ENCODE measurements around the gene PCCB. TPM values are rescaled to one million over a fixed set of nuclear protein-coding genes. Genes with fewer than 3 reads are reported as not detected.

The PCCB gene
- total RNA-seq, 2 experiments from 2014 or later = 61.5 to 61.8 TPM

DNA sequence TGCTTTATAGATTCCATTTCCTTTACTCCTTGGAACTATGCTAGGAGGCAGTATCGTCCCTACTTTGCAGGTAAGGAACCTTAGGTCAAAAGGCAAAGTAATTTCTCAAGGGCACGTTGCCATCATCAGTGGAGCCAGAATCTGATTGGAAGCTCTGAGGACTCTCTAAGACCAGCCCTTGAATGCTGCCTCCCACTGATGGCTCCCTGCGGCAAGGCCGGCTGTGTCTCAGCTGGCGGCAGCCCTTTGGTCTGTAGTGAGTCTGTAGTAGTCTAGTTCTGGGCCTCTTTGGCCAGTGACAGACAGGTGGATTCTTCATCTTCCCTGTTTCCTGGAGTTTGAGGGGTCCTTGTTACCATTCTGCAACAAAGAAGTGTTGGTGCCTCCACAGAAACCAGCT, 76.2 kb downstream of the PCCB start:
- H3K27me3 Mint-ChIP-seq = no peaks in the 10 kb centered on the region
- H3K27ac Mint-ChIP-seq = no peak overlapping the region

DNA sequence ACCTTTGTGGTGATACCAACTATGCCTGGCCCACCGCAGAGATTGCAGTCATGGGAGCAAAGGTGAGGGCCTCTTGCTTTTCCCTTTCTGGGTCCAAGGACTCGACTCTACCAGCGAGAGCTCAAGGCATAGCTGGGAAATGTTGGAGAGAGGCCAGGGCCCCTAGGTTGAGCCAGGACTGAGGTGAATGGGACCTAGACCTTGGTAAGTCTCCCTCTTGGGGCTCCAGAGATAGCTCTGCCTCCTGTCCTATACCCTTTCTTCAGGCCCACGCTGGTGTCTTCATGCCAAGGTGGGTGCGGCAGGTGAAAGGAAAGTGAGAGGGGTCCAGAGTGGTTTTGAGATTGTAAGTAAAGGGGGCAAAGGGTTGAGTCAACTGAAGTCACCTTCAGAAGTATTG, 77.5 kb downstream of the PCCB start:
- ChIA-PET POLR2A (no interaction called here), CTCF (interaction anchor here (0.9 to 1.4 kb wide), 2 partner anchors 11 to 22 kb away, joined by 3 to 5 read pairs; no protein-coding TSS in a partner anchor)
- Mint-ChIP-seq H3K9me3 (peaks cover 11% of the 10 kb centered on the region), H3K27me3 (no peaks in the 10 kb centered on the region), H3K4me3 (no peak overlapping the region), H3K4me1 (ENCODE audit: low read depth) (peaks cover 2% of the 10 kb centered on the region), H3K36me3 (ENCODE audit: low read depth) (peaks cover 52% of the 10 kb centered on the region), H3K27ac (no peak overlapping the region)
- intact Hi-C loops (cut with micrococcal nuclease) = no loop called here
- ATAC-seq (no peak), DNase-seq (no peak)
- TF ChIP-seq, protein P1, sequence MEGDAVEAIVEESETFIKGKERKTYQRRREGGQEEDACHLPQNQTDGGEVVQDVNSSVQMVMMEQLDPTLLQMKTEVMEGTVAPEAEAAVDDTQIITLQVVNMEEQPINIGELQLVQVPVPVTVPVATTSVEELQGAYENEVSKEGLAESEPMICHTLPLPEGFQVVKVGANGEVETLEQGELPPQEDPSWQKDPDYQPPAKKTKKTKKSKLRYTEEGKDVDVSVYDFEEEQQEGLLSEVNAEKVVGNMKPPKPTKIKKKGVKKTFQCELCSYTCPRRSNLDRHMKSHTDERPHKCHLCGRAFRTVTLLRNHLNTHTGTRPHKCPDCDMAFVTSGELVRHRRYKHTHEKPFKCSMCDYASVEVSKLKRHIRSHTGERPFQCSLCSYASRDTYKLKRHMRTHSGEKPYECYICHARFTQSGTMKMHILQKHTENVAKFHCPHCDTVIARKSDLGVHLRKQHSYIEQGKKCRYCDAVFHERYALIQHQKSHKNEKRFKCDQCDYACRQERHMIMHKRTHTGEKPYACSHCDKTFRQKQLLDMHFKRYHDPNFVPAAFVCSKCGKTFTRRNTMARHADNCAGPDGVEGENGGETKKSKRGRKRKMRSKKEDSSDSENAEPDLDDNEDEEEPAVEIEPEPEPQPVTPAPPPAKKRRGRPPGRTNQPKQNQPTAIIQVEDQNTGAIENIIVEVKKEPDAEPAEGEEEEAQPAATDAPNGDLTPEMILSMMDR (IDR thresholded peaks at IDR 0.05) = no peak

More for the DNA sequence above, 76.2 kb downstream of the PCCB start:
- no peak for ATAC-seq
- H3K36me3 Mint-ChIP-seq (ENCODE audit: low read depth) = peaks cover 61% of the 10 kb centered on the region
- ChIA-PET POLR2A (no interaction called here), CTCF (interaction anchor here (1.2 kb wide), 1 partner anchor 707 kb away, joined by 3 read pairs; no protein-coding TSS in a partner anchor)
- TF ChIP-seq, protein P1 (IDR thresholded peaks at IDR 0.05) = no peak
- H3K4me3 Mint-ChIP-seq = no peak overlapping the region
- peaks cover 22% of the 10 kb centered on the region for H3K9me3 Mint-ChIP-seq
- DNase-seq = no peak
- peaks cover 2% of the 10 kb centered on the region for H3K4me1 Mint-ChIP-seq (ENCODE audit: low read depth)
- intact Hi-C loops (cut with micrococcal nuclease) = no loop called here

DNA sequence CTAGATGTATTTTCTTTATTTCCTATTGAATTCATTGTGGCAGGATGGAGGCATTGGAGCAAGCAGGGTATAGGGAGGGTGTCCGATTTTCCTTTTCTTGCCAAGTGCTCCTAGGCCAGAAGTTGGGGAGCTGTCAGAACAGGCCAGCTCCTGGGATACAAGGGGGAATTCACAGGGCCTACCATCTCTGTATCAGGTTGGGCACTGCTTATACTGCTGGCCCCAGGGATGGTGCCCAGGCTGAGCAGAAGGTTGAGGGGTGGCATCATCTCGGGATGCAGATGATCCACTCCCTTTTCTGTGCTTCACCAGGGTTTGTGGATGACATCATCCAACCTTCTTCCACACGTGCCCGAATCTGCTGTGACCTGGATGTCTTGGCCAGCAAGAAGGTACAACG, 79.5 kb downstream of the PCCB start:
- no peak overlapping the region for H3K27ac Mint-ChIP-seq
- ChIA-PET CTCF (no interaction called here), POLR2A (no interaction called here)
- DNase-seq (no peak), ATAC-seq (no peak)
- TF ChIP-seq, protein P1 (IDR thresholded peaks at IDR 0.05) = no peak
- no peaks in the 10 kb centered on the region for H3K9me3 Mint-ChIP-seq
- H3K36me3 Mint-ChIP-seq (ENCODE audit: low read depth) = peaks cover 47% of the 10 kb centered on the region
- no peak overlapping the region for H3K4me3 Mint-ChIP-seq
- intact Hi-C loops (cut with micrococcal nuclease) = no loop called here
- peaks cover 2% of the 10 kb centered on the region for H3K4me1 Mint-ChIP-seq (ENCODE audit: low read depth)
- H3K27me3 Mint-ChIP-seq = no peaks in the 10 kb centered on the region

DNA sequence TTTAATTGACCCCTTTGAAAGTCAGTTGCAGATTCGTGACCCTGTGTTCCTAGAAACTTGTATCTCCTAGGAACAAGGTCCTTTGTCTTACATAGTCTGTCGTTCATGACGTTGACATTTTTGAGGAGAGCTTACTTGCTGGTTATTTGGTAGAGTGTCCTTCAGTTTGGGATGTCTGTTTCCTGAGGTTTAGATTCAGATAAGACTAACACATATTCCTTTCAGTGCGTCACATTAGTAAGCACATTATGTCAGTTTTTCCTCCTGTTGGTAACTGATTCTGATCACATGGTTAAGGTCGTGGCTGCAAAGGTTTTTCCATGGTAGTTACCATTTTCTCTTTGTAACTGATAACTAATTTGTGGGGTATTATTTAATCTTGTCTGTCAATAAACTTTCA, 80.8 kb downstream of the PCCB start:
- POLR2A ChIA-PET = no interaction called here
- Mint-ChIP-seq H3K27me3 (no peaks in the 10 kb centered on the region), H3K27ac (peak overlapping the region; percentile 5), H3K4me3 (no peak overlapping the region), H3K4me1 (ENCODE audit: low read depth) (peaks cover 2% of the 10 kb centered on the region), H3K36me3 (ENCODE audit: low read depth) (peaks cover 47% of the 10 kb centered on the region), H3K9me3 (no peaks in the 10 kb centered on the region)
- intact Hi-C loops (cut with micrococcal nuclease) = no loop called here
- TF ChIP-seq, protein P1 (IDR thresholded peaks at IDR 0.05) = no peak
- DNase-seq (no peak), ATAC-seq (no peak)
- CTCF ChIA-PET = interaction anchor here (1.1 kb wide), 1 partner anchor 14 kb away, joined by 4 read pairs; no protein-coding TSS in a partner anchor

DNA sequence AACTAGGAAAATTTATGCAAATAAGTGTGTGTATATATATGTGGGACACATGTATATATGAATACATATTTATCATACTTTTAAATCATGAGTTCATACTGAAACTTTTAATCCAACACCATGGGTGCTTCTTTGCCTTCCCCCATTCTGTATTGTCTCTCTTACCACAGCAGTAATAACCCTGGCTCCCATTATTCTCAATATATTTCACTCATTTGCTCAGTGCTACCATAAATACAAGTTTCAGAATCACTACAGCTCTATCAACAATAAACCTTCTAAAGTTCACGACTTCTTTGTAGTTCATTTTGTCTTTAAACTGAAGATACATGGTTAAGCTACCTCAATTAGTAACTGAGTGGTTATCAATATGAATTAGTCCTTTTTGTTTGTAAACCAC, 82.2 kb downstream of the PCCB start:
- ChIA-PET CTCF (no interaction called here), POLR2A (interaction anchor here (0.7 kb wide), 1 partner anchor 61 kb away, joined by 4 read pairs; no protein-coding TSS in a partner anchor)
- Mint-ChIP-seq H3K9me3 (no peaks in the 10 kb centered on the region), H3K36me3 (ENCODE audit: low read depth) (peaks cover 40% of the 10 kb centered on the region), H3K27ac (no peak overlapping the region), H3K27me3 (no peaks in the 10 kb centered on the region), H3K4me3 (no peak overlapping the region), H3K4me1 (ENCODE audit: low read depth) (peaks cover 2% of the 10 kb centered on the region)
- DNase-seq (no peak), ATAC-seq (no peak)
- intact Hi-C loops (cut with micrococcal nuclease) = no loop called here
- TF ChIP-seq, protein P1 (IDR thresholded peaks at IDR 0.05) = no peak
